ENCODE measurements around the gene GCHFR.

The GCHFR gene

GRCh38 chr15:40763801-40764628, at the start of gene GCHFR:
Gene GCHFR, plus strand, starts transcription at chr15:40764068. Its CDS starts 113 bp downstream, at chr15:40764181.
- no peak for DNase-seq

- no peak for DNase-seq
Observed at GRCh38 chr15:40714144-40714543, 49.7 kb upstream of the GCHFR start.

GRCh38 chr15:40716165-40716564, 47.7 kb upstream of the GCHFR start:
- DNase-seq, result no peak

- DNase-seq, result no peak
Observed at GRCh38 chr15:40721701-40722100, 42.2 kb upstream of the GCHFR start.

GRCh38 chr15:40722354-40722753, 41.5 kb upstream of the GCHFR start:
- no peak for DNase-seq

DNA sequence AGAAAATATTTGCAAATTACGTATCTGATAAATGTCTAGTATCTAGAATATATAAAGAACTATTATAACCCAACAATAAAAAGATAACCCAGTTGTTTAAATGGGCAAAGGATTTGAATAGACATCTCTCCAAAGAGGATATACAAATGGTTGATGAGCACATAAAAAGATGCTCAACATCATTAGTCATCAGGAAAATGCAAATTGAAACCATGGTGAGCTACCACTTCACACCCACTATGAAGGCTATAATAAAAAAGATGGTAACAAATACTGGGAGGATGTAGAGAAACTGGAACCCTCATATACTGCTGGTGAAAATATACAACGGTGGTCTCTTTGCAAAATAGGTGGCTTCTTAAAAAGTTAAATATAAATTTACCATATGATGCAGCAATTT, 40.9 kb upstream of the GCHFR start:
- no peak for DNase-seq

- DNase-seq, result no peak
Observed at GRCh38 chr15:40723919-40724318, 39.9 kb upstream of the GCHFR start.

DNA sequence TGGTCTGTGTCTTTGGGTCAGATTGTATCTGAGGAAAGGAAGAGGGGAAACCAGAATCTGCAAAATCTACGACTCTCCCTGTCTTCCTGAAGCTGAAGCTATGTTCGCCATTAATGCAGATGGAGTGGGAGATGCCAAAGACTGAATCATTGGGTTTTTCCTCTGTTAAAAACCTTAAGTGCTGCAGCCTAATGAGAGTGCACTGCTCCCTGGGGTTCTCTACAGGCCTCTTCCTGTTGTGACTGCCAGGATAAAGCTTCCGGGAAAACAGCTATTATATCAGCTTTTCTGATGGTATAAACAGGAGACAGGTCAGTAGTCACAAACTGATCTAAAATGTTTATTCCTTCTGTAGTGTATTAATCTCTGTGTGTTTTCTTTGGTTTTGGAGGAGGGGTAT, 32.8 kb upstream of the GCHFR start:
- no peak for DNase-seq

DNA sequence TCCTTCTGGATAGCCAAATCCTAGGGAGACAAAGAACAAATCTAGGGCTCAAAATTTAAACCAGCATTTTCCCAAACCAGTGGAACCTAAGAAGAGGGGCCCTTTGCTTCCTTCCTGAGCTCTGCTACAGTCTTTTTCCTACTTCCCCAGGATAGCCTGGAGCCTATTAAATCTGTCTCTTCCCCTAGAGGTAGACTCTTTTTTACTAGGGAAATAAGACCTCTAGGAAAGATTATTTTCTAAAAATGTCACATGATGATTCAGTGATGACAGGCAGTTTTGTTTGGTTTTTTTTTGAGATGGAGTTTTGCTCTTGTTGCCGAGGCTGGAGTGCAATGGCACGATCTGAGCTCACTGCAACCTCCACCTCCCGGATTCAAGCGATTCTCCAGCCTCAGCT, 27.3 kb upstream of the GCHFR start:
- no peak for DNase-seq

DNA sequence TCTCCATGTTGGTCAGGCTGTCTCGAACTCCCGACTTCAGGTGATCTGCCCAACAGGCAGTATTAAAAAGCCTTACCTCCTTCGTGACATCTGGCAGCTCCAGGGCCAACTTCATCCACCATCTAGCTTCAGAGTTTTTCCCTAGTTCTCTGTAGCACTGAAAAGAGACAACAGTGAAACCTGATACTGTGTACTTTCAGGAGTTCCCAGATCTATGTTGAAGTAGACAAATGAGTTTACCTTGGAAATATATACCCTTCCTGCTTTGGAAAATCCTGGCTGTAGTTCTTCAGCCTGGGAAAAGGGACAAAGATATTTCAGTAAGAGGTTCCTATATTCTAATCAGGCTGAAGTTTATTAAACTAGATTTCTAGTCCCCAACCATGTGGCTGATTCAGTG, 26.8 kb upstream of the GCHFR start:
- DNase-seq, result no peak

GRCh38 chr15:40739047-40739446, 24.8 kb upstream of the GCHFR start:
- DNase-seq, result no peak

DNA sequence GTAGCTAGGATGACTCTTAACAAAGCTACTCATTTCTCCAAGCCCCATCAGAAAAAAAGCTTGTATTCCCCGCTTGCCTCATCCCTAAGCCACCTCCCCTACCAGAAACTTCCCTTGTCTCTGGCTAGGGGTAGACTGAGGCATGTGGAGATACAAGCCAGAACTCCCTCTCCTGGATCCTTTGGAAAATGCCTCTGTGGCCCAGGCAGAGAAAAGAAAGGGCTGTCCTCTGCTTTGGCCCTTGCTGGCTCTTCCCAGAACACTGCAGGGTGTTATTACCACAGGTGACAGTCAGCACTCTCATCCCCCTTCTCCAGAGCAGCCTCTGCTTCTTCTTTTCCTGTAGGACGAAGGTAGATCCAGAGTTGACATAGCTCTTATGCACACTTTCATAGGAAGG, 24.0 kb upstream of the GCHFR start:
- no peak for DNase-seq

- DNase-seq, result no peak
Observed at GRCh38 chr15:40743485-40743901, 20.4 kb upstream of the GCHFR start.

GRCh38 chr15:40743921-40744814, 19.7 kb upstream of the GCHFR start:
- DNase-seq, result no peak

DNA sequence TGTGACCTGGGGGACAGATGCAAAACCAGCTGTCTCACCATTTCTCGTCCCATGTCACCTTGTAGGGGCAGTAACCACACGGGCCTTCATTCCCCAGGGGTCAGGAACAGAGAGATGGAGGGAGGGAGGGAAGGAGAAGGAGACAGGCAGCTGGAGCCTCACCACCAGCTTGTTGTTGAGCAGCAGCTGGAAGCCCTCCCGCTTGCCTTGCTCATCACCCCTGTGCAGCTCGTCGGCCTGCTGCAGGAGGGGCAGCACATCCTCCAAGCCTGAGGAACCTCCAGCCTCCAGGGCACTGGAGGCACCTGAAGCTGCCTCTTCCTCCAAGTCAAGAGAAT, 19.1 kb upstream of the GCHFR start:
- DNase-seq, result no peak

- DNase-seq, result no peak
Observed at GRCh38 chr15:40746916-40747418, 16.9 kb upstream of the GCHFR start.

DNA sequence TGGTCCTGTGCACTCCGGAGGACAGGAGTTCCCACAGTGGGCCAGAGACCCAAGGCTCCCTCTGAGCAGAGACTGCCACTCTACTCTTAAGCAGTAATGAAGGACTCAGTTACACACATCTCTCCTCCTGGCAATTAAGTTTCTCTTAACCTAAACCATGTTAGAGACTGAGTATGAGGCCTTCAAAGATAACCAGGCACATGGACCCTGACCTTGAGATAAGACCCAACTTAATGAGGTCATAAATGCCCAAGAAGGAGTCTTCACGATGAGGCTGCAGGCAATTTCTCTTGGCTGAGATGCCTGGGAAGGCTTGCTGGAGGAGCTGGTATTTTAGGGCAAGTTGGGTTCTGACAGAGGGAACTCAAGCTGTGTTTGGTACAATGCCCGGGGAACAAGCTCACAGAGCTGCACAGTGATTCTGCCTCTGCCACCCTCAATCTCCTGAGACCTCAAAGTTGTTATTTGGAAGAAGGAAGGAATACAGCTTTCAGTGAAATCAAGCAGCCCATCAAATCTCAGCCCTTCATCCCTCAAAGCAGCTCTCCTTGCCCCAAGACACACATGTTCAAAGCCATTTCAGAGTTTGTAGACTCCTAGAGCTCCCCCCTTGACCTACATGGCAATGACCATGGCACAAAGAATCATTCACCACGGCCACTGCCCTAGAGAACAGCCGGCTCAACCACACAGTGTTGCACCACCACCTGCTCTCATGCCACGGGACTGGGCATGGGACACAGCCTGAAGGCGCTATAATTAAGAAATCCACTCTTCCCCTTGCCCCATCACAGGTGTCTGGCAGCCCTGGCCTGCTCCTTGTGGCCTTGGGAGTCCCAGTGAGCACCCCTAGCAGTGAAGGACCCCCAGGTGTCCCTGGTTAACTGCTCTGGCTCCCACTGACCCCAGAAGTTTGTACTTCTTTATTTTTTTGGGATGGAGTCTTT, 15.9 kb upstream of the GCHFR start:
- no peak for DNase-seq

- DNase-seq, result no peak
Observed at GRCh38 chr15:40749151-40749630, 14.7 kb upstream of the GCHFR start.

DNA sequence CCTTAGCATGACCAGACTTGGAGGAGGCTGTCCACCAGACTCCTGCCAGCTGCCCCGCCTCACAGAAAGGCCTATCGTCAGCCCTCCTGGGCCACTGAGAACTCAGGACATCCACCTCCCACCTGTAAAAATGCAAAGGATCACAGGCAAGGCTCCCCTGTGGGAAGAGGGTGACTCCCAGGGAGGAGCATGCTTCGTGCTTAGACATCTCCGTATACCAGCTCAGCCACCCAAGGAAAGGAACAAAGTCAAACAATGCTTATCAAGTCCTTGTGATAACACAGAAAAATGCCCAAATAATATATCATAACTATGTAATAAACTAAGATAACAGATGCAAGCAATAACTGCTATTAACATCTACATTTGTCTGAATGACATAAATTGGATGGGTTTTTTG, 13.0 kb upstream of the GCHFR start:
- no peak for DNase-seq

GRCh38 chr15:40751745-40752144, 12.1 kb upstream of the GCHFR start:
- no peak for DNase-seq

DNA sequence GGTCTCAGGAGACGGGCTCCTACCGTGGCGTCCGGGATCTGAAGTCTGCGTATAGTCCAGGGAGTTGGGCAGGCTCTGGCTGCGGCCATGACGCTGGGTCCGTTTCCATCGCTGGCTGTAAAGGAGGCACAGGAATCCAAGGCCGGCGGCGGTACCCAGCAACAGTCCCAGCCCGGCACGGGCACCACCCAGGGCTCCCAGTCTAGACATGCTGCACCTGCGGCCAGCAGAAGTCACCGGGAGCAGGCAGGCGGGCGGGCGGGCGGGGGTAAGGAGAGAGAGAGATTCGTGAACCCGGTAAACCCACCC, 9.3 kb upstream of the GCHFR start:
- no peak for DNase-seq

- DNase-seq, result peak; percentile 16
Observed at GRCh38 chr15:40754883-40755811, 8.7 kb upstream of the GCHFR start, which contains the start of gene RMDN3. Gene RMDN3, minus strand, starts transcription at chr15:40755254. Its CDS starts 471 bp downstream, at chr15:40754783.
